PC-3 (cell line): Measurements from ENCODE around the gene CORIN. TPM values are rescaled to one million over a fixed set of nuclear protein-coding genes. Genes with fewer than 3 reads are reported as not detected.

ENCODE experiments used
- ATAC-seq: fragments of 200-7000 bp; cut with Tn5 transposase; 2 replicates; pipeline ENCODE4 v1.9.1; 2020; ENCODE audit warnings: mild to moderate bottlenecking, moderate library complexity
- BruUV-seq: library from RNA; stranded (reverse); fragments of 400-500 nt; replicated peaks from 2 replicates; lab custom pipeline; 2021; lab: Mats Ljungman, UMichigan
- CTCF ChIA-PET: fragments of 300-600 bp; sonication (Branson Sonifier 250); formaldehyde crosslinking; loops from one replicate; lab custom pipeline; 2022; ENCODE audit warnings: antibody characterized with exemption; lab: Charles Lee
- POLR2A ChIA-PET: fragments of 300-600 bp; sonication (Branson Sonifier 250); formaldehyde crosslinking; loops from one replicate; lab custom pipeline; 2022; ENCODE audit warnings: antibody characterized with exemption; ENCODE audit not compliant: unreplicated experiment; lab: Charles Lee
- DNase-seq: peaks from one replicate; pipeline ENCODE4 v3.0.0-alpha.2; 2015
- H2AFZ ChIP-seq: fragments of 300-600 bp; sonication (generic); 2 replicates; pipeline ENCODE4 v1.6.0; 2016; ENCODE audit warnings: antibody characterized with exemption, low read length
- H3F3A ChIP-seq: fragments of 300-600 bp; sonication (generic); one replicate; pipeline ENCODE4 v1.6.0; 2017; ENCODE audit warnings: antibody characterized with exemption, low read length, control low read depth, mild to moderate bottlenecking; ENCODE audit not compliant: unreplicated experiment
- H3K27ac ChIP-seq: fragments of 300-600 bp; sonication (generic); 2 replicates; pipeline ENCODE4 v1.5.1; 2016; ENCODE audit warnings: mild to moderate bottlenecking, low read length
- H3K27me3 ChIP-seq: fragments of 300-600 bp; sonication (generic); 2 replicates; pipeline ENCODE4 v1.6.1; 2016; ENCODE audit warnings: low read length, mixed read lengths
- H3K36me3 ChIP-seq: fragments of 300-600 bp; sonication (generic); 2 replicates; pipeline ENCODE4 v1.6.1; 2016; ENCODE audit warnings: low read depth, mixed run types, low read length, mixed read lengths
- H3K4me1 ChIP-seq: fragments of 300-600 bp; sonication (generic); 2 replicates; pipeline ENCODE4 v1.5.1; 2016; ENCODE audit warnings: low read length; ENCODE audit not compliant: insufficient read depth
- H3K4me2 ChIP-seq: fragments of 300-600 bp; sonication (generic); 2 replicates; pipeline ENCODE4 v1.6.0; 2016; ENCODE audit warnings: low read length
- H3K4me3 ChIP-seq: fragments of 300-600 bp; sonication (generic); 2 replicates; pipeline ENCODE4 v1.5.1; 2016; ENCODE audit warnings: mild to moderate bottlenecking, low read length, mixed read lengths
- H3K79me2 ChIP-seq: fragments of 300-600 bp; sonication (generic); 2 replicates; pipeline ENCODE4 v1.6.1; 2017; ENCODE audit warnings: low read length, mixed read lengths
- H3K9ac ChIP-seq: fragments of 300-600 bp; sonication (generic); 2 replicates; pipeline ENCODE4 v1.6.0; 2016; ENCODE audit warnings: mild to moderate bottlenecking, low read length
- H3K9me2 ChIP-seq: fragments of 300-600 bp; sonication (generic); replicated peaks from 2 replicates; pipeline ENCODE4 v1.6.1; 2016; ENCODE audit warnings: mixed run types, low read length, mixed read lengths
- H3K9me3 ChIP-seq: fragments of 300-600 bp; sonication (generic); 2 replicates; pipeline ENCODE4 v1.6.1; 2016; ENCODE audit warnings: low read length, mixed read lengths
- H4K20me1 ChIP-seq: fragments of 300-600 bp; sonication (generic); 2 replicates; pipeline ENCODE4 v1.6.1; 2016; ENCODE audit warnings: low read length, mixed read lengths
- EZH2 ChIP-seq: fragments of 300-600 bp; sonication (generic); IDR thresholded peaks from one replicate; pipeline ENCODE4 v1.6.1; 2017; ENCODE audit warnings: antibody characterized with exemption, mild to moderate bottlenecking, low read length; ENCODE audit not compliant: unreplicated experiment
- EZH2phosphoT487 ChIP-seq: fragments of 300-600 bp; sonication (generic); IDR thresholded peaks from 2 replicates; pipeline ENCODE4 v1.6.1; 2018; ENCODE audit warnings: mild to moderate bottlenecking, antibody characterized with exemption, low read length, borderline replicate concordance
- intact Hi-C: fragments of 100-400 bp; cut with micrococcal nuclease; formaldehyde crosslinking; loops from 2 replicates; pipeline ENCODE4 v1.9.0; 2023
- total RNA-seq: library from RNA; depleted of rRNA; stranded (reverse); fragments of >200 nt; gene quantifications from 2 replicates; pipeline ENCODE4 v1.2.3, GENCODE V29; 2014
- TF ChIP-seq, protein P1 (sequence below): fragments of 300-600 bp; sonication (generic); conservative IDR thresholded peaks from 2 replicates; pipeline ENCODE4 v1.5.1; 2017; ENCODE audit warnings: antibody characterized with exemption, low read depth, mild to moderate bottlenecking, low read length

Gene CORIN
- total RNA-seq, 1 experiment from 2014 or later, result not detected

DNA sequence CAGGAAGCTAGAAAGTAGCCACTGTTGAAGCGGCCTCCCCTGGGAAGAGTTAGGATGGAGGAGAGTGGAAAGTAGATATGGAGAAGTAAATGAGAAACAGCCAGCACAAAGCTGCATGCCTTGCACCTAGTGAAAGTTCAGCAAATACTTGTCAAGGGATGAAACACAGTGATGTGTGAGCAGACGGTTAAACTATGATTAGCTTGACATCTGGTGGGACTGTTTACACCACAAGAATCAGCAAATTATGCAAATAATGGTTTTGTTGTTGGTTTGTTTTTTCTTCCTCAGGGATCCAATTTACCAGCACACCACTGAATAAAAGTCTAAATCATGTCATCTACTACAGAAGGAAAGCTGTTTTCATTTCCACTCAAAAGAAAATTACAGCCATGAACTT, 87.1 kb downstream of the CORIN start:
- H3K4me3 ChIP-seq, result no peak overlapping the region
- H3K79me2 ChIP-seq, result no peaks in the 10 kb centered on the region
- H4K20me1 ChIP-seq, result no peaks in the 10 kb centered on the region
- DNase-seq (no peak), ATAC-seq (no peak)
- no peaks in the 10 kb centered on the region for H3K4me1 ChIP-seq
- intact Hi-C loops, result no loop called here
- TF ChIP-seq, protein P1, sequence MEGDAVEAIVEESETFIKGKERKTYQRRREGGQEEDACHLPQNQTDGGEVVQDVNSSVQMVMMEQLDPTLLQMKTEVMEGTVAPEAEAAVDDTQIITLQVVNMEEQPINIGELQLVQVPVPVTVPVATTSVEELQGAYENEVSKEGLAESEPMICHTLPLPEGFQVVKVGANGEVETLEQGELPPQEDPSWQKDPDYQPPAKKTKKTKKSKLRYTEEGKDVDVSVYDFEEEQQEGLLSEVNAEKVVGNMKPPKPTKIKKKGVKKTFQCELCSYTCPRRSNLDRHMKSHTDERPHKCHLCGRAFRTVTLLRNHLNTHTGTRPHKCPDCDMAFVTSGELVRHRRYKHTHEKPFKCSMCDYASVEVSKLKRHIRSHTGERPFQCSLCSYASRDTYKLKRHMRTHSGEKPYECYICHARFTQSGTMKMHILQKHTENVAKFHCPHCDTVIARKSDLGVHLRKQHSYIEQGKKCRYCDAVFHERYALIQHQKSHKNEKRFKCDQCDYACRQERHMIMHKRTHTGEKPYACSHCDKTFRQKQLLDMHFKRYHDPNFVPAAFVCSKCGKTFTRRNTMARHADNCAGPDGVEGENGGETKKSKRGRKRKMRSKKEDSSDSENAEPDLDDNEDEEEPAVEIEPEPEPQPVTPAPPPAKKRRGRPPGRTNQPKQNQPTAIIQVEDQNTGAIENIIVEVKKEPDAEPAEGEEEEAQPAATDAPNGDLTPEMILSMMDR, result no peak
- no peak for TF ChIP-seq EZH2phosphoT487
- TF ChIP-seq EZH2, result no peak
- H3K9me2 ChIP-seq, result no peaks in the 10 kb centered on the region
- no peak overlapping the region for H3K9ac ChIP-seq
- no peaks in the 10 kb centered on the region for H3K36me3 ChIP-seq
- no peak overlapping the region for H2AFZ ChIP-seq
- no peak overlapping the region for H3K27ac ChIP-seq
- POLR2A ChIA-PET, result no interaction called here
- no peak overlapping the region for H3K4me2 ChIP-seq
- H3K9me3 ChIP-seq, result no peaks in the 10 kb centered on the region
- H3K27me3 ChIP-seq, result peaks cover 14% of the 10 kb centered on the region; the same call in 1 of the 2 replicates
- no peaks in the 10 kb centered on the region for H3F3A ChIP-seq
- BruUV-seq, result no TSS peak
- CTCF ChIA-PET, result no interaction called here

DNA sequence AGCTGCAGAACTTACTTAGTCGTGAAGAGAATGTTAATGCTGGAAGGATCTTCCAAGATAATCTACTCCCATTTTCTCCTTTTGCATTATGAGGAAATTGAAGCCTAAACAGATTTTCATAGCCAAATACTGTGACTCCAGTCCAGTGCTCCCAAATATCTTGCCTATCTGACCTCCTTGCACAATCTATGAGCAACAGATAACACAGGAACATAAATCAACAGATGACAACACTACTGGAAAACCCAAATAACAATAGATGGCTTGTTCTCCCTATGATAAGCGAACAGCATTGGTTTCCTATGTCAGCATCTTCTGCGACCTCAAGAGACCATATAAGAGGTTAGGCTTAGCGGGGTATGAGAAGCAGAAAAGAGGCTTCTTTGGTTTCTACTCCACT, 88.0 kb downstream of the CORIN start:
- Histone ChIP-seq H2AFZ (no peak overlapping the region), H3K9me2 (no peaks in the 10 kb centered on the region), H3K4me3 (no peak overlapping the region), H3K79me2 (no peaks in the 10 kb centered on the region), H4K20me1 (no peaks in the 10 kb centered on the region), H3K27ac (no peak overlapping the region), H3F3A (no peaks in the 10 kb centered on the region), H3K9ac (no peak overlapping the region), H3K4me2 (no peak overlapping the region), H3K27me3 (peaks cover 14% of the 10 kb centered on the region; the same call in 1 of the 2 replicates), H3K4me1 (no peaks in the 10 kb centered on the region), H3K36me3 (no peaks in the 10 kb centered on the region), H3K9me3 (no peaks in the 10 kb centered on the region)
- DNase-seq, result no peak
- CTCF ChIA-PET, result no interaction called here
- intact Hi-C loops, result no loop called here
- BruUV-seq, result no TSS peak
- POLR2A ChIA-PET, result no interaction called here
- no peak for TF ChIP-seq EZH2phosphoT487
- no peak for TF ChIP-seq EZH2
- TF ChIP-seq, protein P1, result no peak
- no peak for ATAC-seq

- H4K20me1 ChIP-seq, result no peaks in the 10 kb centered on the region
- H3K9ac ChIP-seq, result no peak overlapping the region
- no TSS peak for BruUV-seq
- H3K9me2 ChIP-seq, result no peaks in the 10 kb centered on the region
- H3K9me3 ChIP-seq, result no peaks in the 10 kb centered on the region
- H3K4me3 ChIP-seq, result no peak overlapping the region
- DNase-seq (no peak), ATAC-seq (no peak)
- H3K27ac ChIP-seq, result no peak overlapping the region
- ChIA-PET CTCF (no interaction called here), POLR2A (no interaction called here)
- no peaks in the 10 kb centered on the region for H3K36me3 ChIP-seq
- intact Hi-C loops, result no loop called here
- H3K27me3 ChIP-seq, result peaks cover 14% of the 10 kb centered on the region; the same call in 1 of the 2 replicates
- H2AFZ ChIP-seq, result no peak overlapping the region
- TF ChIP-seq EZH2, result no peak
- TF ChIP-seq, protein P1, result no peak
- no peak for TF ChIP-seq EZH2phosphoT487
- no peaks in the 10 kb centered on the region for H3K79me2 ChIP-seq
- H3K4me2 ChIP-seq, result no peak overlapping the region
- H3F3A ChIP-seq, result no peaks in the 10 kb centered on the region
- no peaks in the 10 kb centered on the region for H3K4me1 ChIP-seq
These were observed 88.8 kb downstream of the CORIN start for GRCh38 chr4:47749060-47749459.
